Skeletal muscle satellite cell (primary cell): Measurements from ENCODE around the gene MMP24OS.

Source experiments
- H3K27me3 ChIP-seq: 2 replicates; pipeline ENCODE4 v1.7.0; 2013; ENCODE audit warnings: low read length; ENCODE audit not compliant: control insufficient read depth, insufficient read depth
- H3K36me3 ChIP-seq: 2 replicates; pipeline ENCODE4 v1.7.0; 2013; ENCODE audit warnings: mild to moderate bottlenecking, control low read depth, low read length; ENCODE audit not compliant: insufficient read depth
- H3K4me1 ChIP-seq: 2 replicates; pipeline ENCODE4 v1.7.0; 2013; ENCODE audit warnings: low read length; ENCODE audit not compliant: control insufficient read depth, insufficient read depth
- H3K4me2 ChIP-seq: 2 replicates; pipeline ENCODE4 v1.7.0; 2013; ENCODE audit warnings: mild to moderate bottlenecking, low read length
- H3K4me3 ChIP-seq: 2 replicates; pipeline ENCODE4 v1.7.0; 2013; ENCODE audit warnings: low read length
- H3K9ac ChIP-seq: 2 replicates; pipeline ENCODE4 v1.7.0; 2013; ENCODE audit warnings: mild to moderate bottlenecking, low read depth, low read length, moderate library complexity
- H3K9me3 ChIP-seq: replicated peaks from 2 replicates; pipeline ENCODE4 v1.7.0; 2013; ENCODE audit warnings: mild to moderate bottlenecking, control low read depth, low read length

Gene MMP24OS

GRCh38 chr20:35235881-35236280, 42.0 kb downstream of the MMP24OS start:
- H3K9me3 ChIP-seq, result no peaks in the 10 kb centered on the region
- no peak overlapping the region for H3K9ac ChIP-seq
- H3K27me3 ChIP-seq, result peaks cover 9% of the 10 kb centered on the region
- H3K36me3 ChIP-seq, result no peaks in the 10 kb centered on the region
- no peak overlapping the region for H3K4me2 ChIP-seq
- no peak overlapping the region for H3K4me3 ChIP-seq
- H3K4me1 ChIP-seq, result peaks cover 4% of the 10 kb centered on the region

GRCh38 chr20:35232575-35232974, 45.3 kb downstream of the MMP24OS start:
- peaks cover 12% of the 10 kb centered on the region for H3K27me3 ChIP-seq
- no peaks in the 10 kb centered on the region for H3K9me3 ChIP-seq
- no peaks in the 10 kb centered on the region for H3K36me3 ChIP-seq
- peaks cover 4% of the 10 kb centered on the region for H3K4me1 ChIP-seq
- H3K9ac ChIP-seq, result no peak overlapping the region
- H3K4me3 ChIP-seq, result no peak overlapping the region
- H3K4me2 ChIP-seq, result no peak overlapping the region

DNA sequence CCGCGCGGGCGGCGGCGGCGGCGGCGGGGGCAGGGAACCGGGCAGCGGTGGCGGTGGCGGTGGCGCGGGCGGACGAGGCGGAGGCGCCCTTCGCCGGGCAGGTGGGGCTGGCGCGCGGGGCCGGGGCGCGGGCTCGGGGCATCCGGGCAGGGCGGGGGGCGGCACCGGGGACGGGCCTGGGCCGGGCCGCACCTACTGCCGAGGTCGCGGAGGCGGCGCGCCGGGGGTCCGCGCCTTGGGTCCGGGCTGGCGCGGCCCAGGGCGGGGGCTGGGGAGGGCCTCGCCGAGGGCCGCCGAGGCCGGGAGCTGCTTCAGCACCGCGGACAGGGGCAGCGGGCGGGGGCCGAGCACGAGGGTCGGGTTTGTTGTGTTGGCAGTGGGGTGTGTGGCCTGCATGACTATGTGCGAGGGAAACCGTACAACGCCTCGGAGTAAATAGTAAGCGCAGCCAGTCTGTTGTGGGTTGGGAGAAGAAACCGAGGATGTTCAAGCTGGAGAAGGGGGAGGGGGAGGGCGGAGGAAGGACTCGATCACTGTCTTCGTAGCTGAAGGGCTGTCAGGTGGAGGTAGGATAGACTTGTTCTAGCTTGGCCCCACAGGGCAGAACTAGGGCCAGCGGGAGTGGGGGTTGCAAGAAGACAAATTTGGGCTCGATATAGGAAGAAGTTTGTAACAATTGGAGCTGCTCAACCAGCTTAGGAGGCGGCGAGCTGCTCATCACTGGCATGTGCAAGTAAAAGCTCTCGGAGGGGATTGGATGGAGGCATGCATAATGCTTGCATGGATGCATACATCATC, 50.8 kb downstream of the MMP24OS start:
- Histone ChIP-seq H3K27me3 (peaks cover 36% of the 10 kb centered on the region), H3K9ac (no peak overlapping the region), H3K4me3 (peak overlapping the region; percentile 58)

More for the DNA sequence above, 50.8 kb downstream of the MMP24OS start:
- peak overlapping the region; percentile 79 for H3K4me2 ChIP-seq
- peaks cover 3% of the 10 kb centered on the region for H3K4me1 ChIP-seq
- H3K9me3 ChIP-seq, result no peaks in the 10 kb centered on the region
- H3K36me3 ChIP-seq, result no peaks in the 10 kb centered on the region
